GM18951 (cell line): Measurements from ENCODE around the gene UST.

Experiments
- POLR2A ChIP-seq: IDR thresholded peaks from 4 replicates; pipeline ENCODE4 v1.6.1; 2011; ENCODE audit warnings: mild to moderate bottlenecking; ENCODE audit not compliant: insufficient read length, insufficient read depth; ENCODE audit errors: extremely low read depth
- in situ Hi-C: fragments of 300-500 bp; cut with MboI; formaldehyde crosslinking; loops from one replicate; pipeline ENCODE4 v1.12.0; 2022; ENCODE audit warnings: low sequenced_read_pairs, mixed read lengths, inconsistent platforms; ENCODE audit not compliant: unreplicated experiment

UST gene, protein sequence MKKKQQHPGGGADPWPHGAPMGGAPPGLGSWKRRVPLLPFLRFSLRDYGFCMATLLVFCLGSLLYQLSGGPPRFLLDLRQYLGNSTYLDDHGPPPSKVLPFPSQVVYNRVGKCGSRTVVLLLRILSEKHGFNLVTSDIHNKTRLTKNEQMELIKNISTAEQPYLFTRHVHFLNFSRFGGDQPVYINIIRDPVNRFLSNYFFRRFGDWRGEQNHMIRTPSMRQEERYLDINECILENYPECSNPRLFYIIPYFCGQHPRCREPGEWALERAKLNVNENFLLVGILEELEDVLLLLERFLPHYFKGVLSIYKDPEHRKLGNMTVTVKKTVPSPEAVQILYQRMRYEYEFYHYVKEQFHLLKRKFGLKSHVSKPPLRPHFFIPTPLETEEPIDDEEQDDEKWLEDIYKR

DNA sequence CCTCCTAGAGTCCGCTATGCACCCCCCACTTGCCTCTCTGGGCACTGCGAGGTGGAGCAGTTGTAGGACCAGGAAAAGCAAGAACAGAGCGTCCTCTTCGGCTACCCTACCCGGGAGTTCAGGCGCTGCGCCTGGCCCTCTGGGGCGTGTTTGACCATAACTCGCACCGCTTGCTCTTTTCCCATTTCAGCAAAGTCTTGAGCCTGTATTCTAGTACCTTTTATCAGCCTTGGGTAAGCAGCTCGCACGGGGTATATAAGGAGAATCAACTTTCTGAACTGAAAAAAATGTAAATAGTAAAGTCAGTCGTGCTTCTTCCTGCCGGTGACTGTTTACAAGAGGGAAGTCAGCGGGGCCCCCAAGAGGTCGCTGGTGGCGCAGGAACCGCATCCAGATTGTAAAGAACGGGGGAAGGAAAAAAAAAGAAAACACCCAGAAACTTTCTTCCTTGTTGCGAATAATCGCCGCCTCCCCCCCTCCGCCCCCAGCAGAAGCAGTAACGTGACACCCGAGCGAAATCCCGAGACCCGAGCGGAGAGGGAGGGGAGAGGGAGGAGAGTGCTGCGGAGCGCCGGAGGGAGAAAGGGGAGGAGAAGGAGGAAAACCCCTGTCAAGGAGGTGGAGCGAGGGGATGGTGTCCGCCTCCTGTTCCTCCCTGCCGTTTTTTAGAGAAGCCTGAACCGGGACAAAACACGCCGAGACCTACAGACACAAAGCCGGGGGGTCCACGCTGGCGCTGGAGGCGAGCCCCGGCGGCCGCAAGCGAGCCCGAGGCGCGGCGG lies at the start of gene UST:
Gene UST, plus strand, starts transcription at position 668 of the 782 bp plus-strand sequence. CDS start 401 bp downstream, outside the sequence.
- no peak for TF ChIP-seq POLR2A

DNA sequence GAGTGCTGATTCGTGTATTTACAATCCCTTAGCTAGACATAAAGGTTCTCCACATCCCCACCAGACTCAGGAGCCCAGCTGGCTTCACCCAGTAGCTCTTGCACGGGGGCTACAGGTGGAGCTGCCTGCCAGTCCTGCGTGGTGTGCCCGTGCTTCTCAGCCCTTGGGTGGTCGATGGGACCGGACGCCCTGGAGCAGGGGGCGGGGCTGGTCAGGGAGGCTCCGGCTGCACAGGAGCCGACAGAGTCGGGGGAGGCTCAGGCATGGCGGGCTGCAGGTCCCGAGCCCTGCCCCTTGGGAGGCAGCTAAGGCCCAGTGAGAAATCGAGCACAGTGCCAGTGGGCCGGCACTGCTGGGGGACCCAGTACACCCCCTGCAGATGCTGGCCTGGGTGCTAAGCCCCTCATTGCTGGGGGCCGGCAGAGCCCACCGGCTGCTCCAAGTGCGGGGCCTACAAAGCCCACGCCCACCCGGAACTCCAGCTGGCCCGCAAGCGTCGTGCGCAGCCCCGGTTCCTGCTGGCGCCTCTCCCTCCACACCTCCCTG lies 48.9 kb upstream of the UST start:
- in situ Hi-C loops, result no loop called here

More for the DNA sequence above, at the start of gene UST:
- in situ Hi-C loops, result no loop called here

DNA sequence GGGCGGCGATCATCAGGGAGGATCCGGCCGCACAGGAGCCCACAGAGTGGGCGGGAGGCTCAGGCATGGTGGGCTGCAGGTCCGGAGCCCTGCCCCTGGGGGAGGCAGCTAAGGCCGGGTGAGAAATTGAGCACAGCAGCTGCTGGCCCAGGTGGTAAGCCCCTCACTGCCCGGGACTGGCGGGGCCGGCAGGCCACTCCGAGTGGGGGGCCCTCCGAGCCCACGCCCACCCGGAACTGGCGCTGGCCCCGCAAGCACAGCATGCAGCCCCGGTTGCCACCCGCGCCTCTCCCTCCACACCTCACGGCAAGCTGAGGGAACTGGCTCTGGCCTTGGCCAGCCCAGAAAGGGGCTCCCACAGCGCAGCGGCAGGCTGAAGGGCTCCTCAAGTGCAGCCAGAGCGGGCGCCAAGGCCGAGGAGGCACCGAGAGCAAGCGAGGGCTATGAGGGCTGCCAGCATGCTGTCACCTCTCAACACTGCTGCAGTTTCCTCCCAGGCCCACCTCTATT lies 48.1 kb upstream of the UST start:
- in situ Hi-C loops, result no loop called here
- no peak for TF ChIP-seq POLR2A

More for the DNA sequence above, 48.9 kb upstream of the UST start:
- TF ChIP-seq POLR2A, result no peak

DNA sequence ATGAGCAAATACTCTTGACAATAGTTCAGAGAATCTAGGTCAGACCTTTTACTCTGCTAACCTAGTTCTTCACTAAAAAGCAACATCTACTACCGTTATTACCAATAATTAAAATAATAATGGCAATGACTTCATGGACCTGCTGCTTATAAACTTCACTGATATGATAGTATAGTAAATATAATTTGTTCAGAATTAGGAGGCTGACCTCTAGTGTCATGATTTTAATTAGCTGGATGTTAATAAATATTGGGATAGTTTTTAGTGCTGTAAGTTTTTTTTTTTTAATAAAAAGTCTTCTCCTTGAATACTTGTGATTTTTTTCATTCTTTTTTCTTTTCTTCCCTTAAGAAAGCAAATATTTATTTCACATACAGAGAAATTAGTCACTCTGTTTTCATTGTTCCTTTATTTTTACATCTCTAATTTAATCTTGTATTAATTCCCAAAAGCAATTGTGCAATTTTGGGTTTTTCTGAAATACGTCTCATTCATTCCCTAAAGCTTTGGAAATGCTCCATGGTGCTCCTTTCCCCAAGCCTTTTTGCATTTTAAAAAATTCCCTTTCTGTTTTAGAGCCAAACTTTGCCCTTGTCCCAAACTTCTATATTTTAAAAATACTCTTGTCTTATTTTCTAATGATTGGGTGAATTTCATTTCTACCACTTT lies 46.6 kb upstream of the UST start:
- no peak for TF ChIP-seq POLR2A
- in situ Hi-C loops, result no loop called here

DNA sequence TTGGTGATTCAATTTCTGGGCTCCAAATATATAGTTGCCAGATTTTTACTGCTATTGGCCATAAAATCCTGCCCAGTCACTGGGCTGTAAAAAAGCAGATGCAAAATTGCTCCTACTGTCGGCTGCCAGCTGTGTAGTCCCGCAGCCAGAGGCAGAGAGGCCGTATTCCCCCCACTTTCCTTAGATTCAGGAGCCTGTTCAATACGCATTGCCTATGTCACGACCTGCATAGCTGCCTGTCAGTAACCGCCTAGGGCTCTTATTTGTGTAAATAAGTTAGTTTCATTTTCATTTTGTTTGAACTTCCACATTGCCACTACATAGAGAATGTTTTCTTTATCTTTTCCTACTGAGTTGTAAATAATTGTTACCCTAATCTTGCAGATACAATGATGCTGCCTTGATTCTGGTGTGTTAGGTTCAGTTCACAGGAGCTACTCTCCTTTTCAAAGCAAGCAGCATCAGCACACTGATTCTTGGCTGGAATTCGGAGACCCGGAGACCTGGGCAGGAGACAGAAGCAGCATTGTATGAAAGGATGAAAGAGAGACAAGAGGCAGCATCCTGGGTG lies 46.0 kb upstream of the UST start:
- in situ Hi-C loops, result no loop called here
- no peak for TF ChIP-seq POLR2A

DNA sequence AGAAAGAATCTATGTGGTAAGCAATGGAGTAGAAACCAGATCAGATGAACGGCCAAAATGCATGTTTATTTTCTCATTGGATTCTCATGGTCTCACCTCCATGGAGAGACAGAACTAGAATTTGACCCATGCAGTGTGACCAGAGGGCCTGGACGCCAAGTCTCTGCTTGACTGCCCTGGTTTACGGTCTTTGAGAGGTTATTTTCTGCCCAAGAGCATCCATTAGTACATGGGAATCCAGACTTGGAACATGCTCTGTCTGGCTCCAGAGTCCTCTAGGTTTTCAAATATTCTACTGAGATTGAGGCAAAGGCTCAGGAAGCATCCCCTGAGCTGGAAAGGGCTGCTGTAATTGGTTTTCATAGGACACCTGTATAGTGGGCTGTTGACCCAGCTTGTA lies 45.5 kb upstream of the UST start:
- TF ChIP-seq POLR2A, result no peak
- in situ Hi-C loops, result no loop called here

DNA sequence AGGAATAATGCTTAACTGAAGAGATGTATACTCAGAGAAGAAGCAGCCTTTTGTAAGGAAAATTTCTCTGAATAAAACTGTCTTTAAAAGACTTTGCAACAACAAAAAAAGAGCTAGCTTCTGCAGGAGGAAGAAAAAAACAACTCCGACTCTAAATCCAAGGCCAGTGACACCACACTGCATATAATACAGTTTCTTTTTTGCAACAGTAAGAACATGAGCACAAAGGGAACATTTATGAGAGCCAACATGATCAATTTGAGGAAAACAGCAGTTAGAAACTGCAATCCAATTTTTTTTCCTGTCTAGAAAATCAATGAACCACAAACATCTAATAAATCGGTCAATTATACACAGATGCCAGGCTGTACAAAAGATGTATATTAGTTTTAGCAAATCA lies 42.9 kb upstream of the UST start:
- in situ Hi-C loops, result no loop called here

DNA sequence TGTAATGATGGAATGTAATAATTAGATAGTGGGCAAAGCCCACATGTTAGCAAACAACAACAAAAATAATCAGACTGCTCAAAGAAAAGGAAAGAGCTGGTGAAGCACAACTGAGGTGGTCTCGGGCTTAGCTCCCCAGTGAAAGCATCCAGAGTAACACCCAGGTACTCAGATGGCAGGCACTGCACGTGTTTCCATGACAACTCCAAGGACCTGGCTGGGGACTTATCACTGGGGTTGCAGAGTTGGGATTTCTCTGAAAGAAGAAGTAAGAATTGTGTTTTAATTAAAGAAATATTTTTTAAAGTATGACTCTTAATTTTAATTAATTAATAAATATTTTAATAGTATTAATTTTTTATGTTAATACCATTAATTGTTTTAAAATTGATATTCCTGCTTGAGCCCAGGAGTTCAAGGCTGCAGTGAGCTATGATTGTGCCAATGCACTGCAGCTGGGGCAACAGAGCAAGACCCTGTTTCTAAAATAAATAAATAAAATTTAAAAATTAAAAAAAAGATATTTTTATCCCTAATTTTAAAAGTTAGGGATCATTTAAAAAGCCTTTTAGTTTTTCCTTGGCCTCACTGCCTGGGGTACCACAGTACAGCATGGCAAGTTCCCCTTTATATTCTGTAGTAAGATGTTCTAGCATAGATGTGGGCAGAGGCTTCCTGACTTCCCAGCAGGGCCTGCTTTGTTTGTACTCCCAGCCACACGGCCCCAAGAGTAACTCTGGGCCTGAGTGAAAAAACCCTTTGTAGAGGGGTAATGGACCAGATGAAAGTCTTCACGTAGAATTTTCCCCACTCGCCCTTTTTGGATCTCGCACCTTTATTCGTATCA lies 42.2 kb upstream of the UST start:
- in situ Hi-C loops, result no loop called here

More for the DNA sequence above, 42.9 kb upstream of the UST start:
- no peak for TF ChIP-seq POLR2A

DNA sequence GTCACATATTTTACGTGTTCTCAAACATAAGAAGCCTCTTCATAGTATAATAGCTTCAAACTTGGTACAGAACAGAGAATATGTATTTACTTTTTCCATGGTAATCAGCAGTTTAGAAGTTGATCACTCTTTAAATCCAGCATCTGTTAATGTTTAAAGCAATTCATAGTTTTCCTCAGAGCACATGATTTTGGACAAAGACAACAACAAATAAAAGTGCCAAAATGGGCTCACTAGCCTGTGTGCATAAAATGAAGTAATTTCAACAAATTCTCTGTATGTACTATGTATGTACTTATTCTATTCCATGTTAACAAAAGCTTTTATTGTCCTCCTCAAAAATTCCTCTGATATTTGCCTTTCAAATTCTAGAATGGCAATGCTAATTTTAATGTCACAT lies 38.1 kb upstream of the UST start:
- TF ChIP-seq POLR2A, result no peak
- in situ Hi-C loops, result no loop called here

More for the DNA sequence above, 42.2 kb upstream of the UST start:
- TF ChIP-seq POLR2A, result no peak

DNA sequence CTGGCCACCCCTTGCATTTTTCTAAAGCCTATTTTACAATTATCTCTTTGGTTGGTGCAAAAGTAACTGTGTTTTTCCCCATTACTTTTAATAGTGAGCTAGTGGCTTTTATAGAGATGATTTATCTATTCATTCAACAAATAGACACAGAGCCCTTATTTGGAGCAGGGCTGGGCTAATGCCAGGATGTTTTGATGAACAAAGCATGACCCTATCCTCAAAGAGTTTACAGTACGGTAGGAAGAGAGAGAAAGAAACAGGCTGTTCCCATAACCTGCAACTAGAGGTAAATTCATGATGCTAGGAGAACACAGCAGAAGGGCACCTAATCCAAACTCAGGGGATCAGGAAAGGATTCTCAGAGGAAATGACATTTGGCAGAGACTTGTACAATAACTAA lies 37.3 kb upstream of the UST start:
- in situ Hi-C loops, result no loop called here
- TF ChIP-seq POLR2A, result no peak

DNA sequence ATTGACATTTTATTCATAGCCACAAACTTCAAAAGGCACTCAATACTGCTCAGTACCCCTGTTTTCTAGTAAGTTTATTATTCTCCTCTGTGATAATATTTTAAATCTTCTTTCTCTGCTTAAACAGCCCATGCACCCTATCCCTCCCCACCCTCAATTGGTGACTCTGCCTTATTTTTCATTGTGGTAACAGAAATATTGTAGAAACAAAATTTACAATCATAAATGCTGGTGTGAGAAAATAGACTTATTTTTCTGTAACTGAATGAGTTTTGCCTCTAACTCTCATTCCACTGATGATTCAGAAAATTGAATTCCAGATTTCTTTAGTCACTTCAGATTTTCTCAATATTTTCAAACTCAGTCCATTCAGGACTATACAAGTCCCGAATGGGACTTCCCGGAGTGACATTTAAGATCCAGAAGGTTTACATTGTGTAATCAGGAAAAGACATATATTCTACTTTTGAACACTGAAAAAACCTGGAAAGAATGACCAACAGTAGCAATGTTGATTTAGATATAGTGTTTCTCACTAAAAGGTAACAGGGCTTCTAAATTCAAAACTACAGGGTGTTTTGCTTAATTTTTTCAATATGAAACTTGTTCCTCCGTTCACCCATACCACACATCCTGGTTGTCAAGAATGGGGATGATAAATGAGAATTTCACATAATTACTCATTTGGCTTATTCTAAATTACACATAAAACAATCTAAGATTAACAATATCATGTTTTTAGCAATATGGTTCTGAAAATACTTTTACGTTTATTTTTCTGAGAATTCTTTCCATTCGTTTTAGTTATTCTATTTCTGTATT lies 34.8 kb upstream of the UST start:
- in situ Hi-C loops, result no loop called here
- TF ChIP-seq POLR2A, result no peak

DNA sequence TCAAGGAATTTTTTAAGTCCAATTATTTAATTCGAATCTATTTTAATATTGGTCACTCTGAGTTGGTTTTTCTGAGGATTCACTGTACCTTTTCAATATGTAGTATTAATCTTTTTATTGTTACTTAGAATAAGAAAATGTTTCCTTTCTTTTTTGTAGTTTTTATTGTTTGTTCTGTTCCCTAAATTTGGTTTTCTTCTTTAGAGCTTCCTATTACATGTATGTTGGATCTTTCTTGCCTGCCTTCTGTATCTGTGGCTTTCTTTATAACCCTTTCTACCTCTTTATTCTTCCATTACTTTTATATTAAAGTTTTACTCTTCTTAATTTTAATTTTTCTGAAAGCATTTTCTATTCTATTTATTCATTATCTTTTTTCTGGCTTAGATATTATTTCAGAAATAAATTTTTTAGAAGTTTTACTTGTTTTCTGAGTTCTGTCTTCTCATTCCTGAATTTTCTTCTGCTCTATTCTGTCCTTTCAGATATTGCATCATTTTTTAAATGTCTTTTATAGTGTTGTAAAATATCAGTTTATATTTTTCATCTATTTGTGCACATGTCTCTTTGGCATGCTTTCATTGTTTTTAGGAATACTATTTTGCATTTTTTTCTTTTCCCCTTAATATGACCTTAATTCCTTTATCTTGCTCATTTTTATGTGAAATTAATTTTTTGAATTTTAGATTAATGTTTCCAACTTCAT lies 33.6 kb upstream of the UST start:
- in situ Hi-C loops, result no loop called here
- no peak for TF ChIP-seq POLR2A
